Measurements from ENCODE around the gene MYH6.
"Not testable (repeated sequence)": the region's sequence is repeated elsewhere in the genome, so short reads cannot be mapped to it uniquely, and the experiment has no call there.

Gene MYH6

GRCh38 chr14:23418021-23418420, 9.9 kb upstream of the MYH6 start:
- in situ Hi-C loops (cut with HindIII; ENCODE audit: low pct_ligation_motif_present, low pct_unique_long_range_greater_than_20kb, low sequenced_read_pairs), result no loop called here

GRCh38 chr14:23417269-23417668, 9.2 kb upstream of the MYH6 start:
- in situ Hi-C loops (cut with HindIII; ENCODE audit: low pct_ligation_motif_present, low pct_unique_long_range_greater_than_20kb, low sequenced_read_pairs); DNase-seq: not testable (repeated sequence)

More at GRCh38 chr14:23418021-23418420, 9.9 kb upstream of the MYH6 start:
- no peak for DNase-seq

DNA sequence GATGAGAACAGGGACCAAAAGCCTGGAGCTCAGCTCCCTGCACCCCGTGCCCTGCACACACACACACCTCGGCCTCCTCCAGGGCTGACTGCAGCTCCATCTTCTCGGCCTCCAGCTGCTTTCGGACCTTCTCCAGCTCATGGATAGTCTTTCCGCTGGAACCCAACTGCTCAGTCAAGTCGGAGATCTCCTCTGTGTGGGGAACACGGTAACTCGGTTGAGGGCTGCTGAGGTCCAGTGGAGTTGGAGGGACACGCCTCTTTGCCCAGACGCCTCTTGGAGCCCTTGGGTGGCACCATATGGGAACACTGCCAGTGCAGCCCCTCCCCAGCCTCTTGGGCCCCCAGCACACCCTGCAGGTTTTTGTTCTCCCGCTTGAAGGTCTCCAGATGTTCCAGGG, 8.7 kb upstream of the MYH6 start:
- no peak for DNase-seq
- in situ Hi-C loops (cut with HindIII; ENCODE audit: low pct_ligation_motif_present, low pct_unique_long_range_greater_than_20kb, low sequenced_read_pairs), result no loop called here

DNA sequence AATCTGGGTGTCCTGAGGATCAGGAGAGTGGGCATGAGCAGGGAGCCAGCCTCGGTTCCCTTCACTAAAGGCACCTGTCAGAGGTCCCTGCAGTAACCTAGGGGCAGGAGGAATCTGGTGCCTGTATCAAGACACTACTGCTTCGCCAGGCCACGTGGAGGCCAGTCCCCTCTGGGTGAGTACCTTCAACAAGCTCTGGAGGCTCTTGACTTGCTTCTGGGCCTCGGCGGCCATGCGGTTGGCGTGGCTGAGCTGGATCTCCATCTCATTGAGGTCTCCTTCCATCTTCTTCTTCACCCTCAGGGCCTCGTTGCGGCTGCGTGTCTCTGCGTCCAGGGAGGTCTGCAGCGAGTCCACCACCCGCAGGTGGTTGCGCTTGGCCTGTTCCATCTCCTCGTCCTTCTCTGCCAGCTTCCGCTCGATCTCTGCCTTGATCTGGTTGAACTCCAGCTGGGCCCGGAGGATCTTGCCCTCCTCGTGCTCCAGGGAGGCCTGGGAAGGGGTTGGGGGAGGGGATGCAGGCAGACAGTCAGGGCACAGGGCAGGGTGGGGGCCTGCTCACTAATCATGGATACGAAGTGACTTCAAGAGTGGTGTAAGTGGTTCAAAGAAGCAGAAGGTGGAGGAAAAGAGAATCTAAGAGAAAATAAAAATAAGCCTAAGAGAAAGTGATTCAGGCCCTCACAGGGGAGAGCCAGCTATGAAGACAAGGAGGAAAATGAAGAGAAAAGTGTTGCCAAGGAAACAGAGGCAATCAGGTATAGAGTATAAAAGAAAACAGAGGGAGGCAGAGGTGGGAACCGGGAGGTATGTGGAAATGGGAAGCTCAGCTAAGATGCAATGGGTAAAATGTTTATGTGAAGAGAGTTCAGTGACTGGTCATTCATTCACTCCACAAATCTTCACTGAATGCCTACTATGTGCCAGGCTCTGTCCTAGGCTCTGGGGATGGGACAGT, 8.0 kb upstream of the MYH6 start:
- in situ Hi-C loops (cut with HindIII; ENCODE audit: low pct_ligation_motif_present, low pct_unique_long_range_greater_than_20kb, low sequenced_read_pairs), result no loop called here
- DNase-seq, result no peak

DNA sequence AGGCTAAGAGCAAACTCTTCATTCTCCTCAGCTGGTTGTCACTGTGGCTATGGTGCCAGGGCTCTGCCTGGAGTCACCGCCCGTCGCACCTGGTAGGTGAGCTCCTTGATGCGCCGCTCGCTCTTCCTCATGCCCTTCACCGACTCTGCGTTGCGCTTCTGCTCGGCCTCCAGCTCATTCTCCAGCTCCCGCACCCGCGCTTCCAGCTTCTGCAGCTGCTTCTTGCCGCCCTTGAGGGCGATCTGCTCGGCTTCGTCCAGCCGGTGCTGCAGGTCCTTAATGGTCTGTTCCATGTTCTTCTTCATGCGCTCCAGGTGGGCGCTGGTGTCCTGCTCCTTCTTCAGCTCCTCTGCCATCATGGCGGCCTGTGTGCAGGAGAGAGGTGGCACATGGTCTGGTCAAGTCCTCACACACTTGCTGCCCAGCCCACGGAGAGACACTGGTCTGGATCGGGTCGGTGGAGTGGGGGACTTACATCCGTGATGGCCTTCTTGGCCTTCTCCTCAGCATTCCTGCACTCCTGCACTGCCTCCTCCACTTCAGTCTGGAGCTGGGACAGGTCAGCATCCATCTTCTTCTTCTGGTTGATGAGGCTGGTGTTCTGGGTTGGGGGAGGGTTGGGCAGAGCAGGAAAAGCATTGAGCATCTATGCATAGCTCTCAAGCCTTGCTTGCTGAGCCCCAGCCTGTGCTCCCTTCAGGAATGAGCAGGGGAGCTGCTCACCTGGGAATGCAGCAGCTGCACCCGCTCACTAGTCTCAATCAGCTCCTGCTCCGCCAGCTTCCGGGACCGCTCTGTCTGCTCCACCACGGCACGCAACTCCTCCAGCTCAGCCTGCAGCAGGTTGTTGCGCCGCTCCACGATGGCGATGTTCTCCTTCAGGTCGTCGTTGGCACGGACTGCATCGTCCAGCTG, 7.1 kb upstream of the MYH6 start:
- no peak for DNase-seq
- in situ Hi-C loops (cut with HindIII; ENCODE audit: low pct_ligation_motif_present, low pct_unique_long_range_greater_than_20kb, low sequenced_read_pairs), result no loop called here

GRCh38 chr14:23414254-23414653, 6.2 kb upstream of the MYH6 start:
- in situ Hi-C loops (cut with HindIII; ENCODE audit: low pct_ligation_motif_present, low pct_unique_long_range_greater_than_20kb, low sequenced_read_pairs), result no loop called here
- no peak for DNase-seq

GRCh38 chr14:23413681-23414080, 5.6 kb upstream of the MYH6 start:
- in situ Hi-C loops (cut with HindIII; ENCODE audit: low pct_ligation_motif_present, low pct_unique_long_range_greater_than_20kb, low sequenced_read_pairs), result no loop called here
- no peak for DNase-seq

- in situ Hi-C loops (cut with HindIII; ENCODE audit: low pct_ligation_motif_present, low pct_unique_long_range_greater_than_20kb, low sequenced_read_pairs), result no loop called here
- DNase-seq, result no peak
Observed at GRCh38 chr14:23411563-23412525, 3.8 kb upstream of the MYH6 start.

GRCh38 chr14:23409966-23410635, 2.0 kb upstream of the MYH6 start:
- in situ Hi-C loops (cut with HindIII; ENCODE audit: low pct_ligation_motif_present, low pct_unique_long_range_greater_than_20kb, low sequenced_read_pairs), result no loop called here

DNA sequence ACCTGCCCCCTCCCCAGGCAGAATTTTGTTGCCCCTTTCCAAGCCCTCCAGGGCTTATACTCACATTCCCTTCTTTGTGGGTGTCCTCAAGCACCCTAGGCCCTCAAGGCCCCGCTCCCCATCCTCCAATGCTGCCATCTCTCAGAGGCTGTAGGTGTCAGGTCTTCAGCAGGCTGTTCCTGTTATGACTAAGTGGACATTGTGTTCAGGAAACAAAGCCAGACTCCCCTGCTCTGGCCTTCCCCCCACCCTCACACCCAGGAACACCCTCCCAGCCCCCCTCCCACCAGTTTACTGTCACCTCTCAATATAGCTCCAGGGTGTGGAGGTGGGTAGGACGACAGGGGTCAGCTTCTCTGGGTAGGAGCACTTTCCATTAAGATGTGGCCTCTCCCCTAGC, 1.4 kb upstream of the MYH6 start:
- in situ Hi-C loops (cut with HindIII; ENCODE audit: low pct_ligation_motif_present, low pct_unique_long_range_greater_than_20kb, low sequenced_read_pairs), result no loop called here
- DNase-seq, result no peak

More at GRCh38 chr14:23409966-23410635, 2.0 kb upstream of the MYH6 start:
- DNase-seq, result no peak

DNA sequence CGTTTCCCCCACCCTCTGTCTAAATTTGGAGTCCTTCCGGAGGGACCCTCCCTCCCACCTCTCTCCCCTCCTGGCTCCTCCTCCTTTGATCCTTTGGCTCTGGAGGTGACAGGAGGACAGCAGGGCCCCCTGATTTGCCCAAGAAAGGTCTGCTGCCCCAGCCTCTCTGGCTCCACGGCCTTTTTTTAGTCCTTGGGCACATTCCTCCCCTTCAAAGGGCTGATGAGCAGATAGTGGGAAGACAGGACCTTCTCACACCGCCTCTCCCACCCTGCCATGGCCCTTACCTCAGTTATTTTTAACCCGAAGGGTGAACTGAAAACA, 196 bp upstream of the MYH6 start:
- in situ Hi-C loops (cut with HindIII; ENCODE audit: low pct_ligation_motif_present, low pct_unique_long_range_greater_than_20kb, low sequenced_read_pairs), result no loop called here
- DNase-seq, result no peak

DNA sequence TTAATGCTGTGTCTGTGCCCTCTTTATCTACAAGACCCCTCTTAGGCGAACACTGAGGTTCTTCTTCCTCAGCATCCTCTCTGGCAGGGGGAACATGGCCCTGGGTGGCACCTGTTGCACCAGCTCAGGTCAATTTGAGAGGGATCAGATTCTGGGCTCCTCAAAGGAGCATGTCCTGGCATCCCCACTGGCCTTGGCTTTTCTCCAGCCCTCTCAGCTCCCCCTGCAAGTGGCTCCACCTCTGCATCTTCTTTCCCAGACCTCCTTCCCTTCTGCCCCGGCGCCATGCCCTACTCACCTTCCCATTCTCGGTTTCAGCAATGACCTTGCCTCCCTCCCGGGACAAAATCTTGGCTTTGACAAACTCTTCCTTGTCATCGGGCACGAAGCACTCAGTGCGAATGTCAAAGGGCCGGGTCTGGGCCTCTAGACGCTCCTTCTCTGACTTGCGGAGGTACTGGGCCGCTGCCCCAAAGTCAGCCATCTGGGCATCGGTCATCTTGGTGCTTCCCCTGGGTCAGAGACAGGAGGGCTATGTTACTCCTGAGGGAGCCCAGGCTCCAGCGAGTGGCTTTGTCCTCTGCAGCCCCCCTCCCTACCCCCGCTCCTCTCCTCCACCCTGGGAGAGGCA, 1.2 kb downstream of the MYH6 start:
- in situ Hi-C loops (cut with HindIII; ENCODE audit: low pct_ligation_motif_present, low pct_unique_long_range_greater_than_20kb, low sequenced_read_pairs), result no loop called here
- DNase-seq, result no peak

- DNase-seq, result no peak
- in situ Hi-C loops (cut with HindIII; ENCODE audit: low pct_ligation_motif_present, low pct_unique_long_range_greater_than_20kb, low sequenced_read_pairs), result no loop called here
Observed at GRCh38 chr14:23406244-23406643, 1.8 kb downstream of the MYH6 start.

DNA sequence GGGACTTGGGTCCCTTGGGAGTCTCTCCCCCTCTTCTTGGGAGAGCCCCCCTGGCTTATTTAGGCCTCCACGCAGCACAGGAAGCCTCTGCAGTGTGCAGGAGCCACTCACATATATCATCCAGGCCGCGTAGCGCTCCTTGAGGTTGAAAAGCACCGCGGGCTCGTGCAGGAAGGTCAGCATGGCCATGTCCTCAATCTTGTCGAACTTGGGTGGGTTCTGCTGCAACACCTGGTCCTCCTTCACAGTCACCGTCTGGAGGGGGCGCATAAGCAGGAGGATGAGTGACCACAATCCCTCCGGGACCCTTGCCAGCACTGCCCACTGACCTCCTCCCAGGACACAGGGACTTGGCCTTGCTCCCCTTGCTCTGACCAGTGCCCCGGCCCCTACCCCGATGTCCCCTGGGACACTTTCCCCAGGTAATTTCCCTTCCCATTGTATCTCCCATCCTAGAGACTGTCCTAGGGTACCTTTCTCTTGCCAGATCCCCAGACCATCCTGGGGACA, 2.5 kb downstream of the MYH6 start:
- DNase-seq, result no peak
- in situ Hi-C loops (cut with HindIII; ENCODE audit: low pct_ligation_motif_present, low pct_unique_long_range_greater_than_20kb, low sequenced_read_pairs), result no loop called here

DNA sequence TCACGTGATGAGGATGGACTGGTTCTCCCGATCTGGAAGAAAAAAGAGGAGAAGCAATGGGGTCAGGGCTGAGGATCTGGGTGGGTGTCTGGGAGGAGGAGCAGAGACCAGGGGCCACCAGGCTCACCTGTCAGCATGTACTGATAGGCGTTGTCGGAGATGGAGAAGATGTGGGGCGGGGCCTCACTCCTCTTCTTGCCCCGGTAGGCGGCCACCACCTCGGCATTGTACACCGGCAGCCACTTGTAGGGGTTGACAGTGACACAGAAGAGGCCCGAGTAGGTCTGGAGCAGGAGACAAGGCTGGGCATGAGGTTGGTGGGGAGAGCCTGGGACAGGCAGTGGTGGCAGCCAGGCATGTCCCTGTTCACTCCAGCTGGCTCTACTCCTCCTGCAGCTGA, 3.0 kb downstream of the MYH6 start:
- no peak for DNase-seq
- in situ Hi-C loops (cut with HindIII; ENCODE audit: low pct_ligation_motif_present, low pct_unique_long_range_greater_than_20kb, low sequenced_read_pairs), result no loop called here

DNA sequence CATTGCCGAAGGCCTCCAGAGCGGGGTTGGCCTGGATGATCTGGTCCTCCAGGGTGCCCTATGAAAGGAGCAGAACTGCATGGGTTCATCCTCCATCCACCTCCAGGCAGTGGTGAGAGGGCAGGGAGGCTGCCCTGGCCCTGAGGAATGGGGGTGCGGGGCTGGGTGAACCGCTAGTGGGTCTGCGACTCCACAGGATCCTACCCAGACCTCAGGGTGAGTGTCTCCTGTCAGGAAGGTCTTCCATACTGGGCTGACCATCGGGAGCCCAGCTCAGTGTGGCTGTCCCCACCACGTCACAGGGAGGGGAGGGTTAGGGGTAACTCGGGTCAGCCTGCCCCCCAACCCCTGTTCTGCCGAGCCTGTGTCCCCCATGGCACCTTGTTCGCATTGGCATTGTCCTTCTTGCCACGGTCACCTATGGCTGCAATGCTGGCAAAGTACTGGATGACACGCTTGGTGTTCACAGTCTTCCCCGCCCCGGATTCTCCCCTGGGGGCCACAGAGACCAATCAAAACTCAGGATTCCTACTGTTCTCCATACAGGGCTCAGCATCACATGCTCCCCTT, 3.7 kb downstream of the MYH6 start:
- in situ Hi-C loops (cut with HindIII; ENCODE audit: low pct_ligation_motif_present, low pct_unique_long_range_greater_than_20kb, low sequenced_read_pairs), result no loop called here
- DNase-seq, result no peak

DNA sequence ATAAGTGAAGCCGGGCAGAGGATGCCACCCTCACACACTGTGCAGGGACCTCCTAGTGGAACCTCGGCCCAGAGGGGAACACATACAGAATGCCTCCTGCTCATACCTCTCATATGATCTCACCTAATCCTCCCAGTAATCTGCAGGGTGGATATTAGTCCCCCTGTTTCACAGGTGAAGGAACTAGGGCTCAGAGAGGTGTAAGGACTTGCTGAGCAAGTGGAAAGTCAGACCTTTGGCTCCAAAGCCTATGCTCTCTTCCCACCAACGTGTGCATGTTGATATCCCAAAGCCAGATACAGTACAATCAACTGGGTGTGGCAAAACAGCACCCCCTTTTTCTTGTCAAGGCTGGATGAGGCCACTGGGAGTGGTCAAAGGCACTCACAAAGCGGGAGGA, 4.2 kb downstream of the MYH6 start:
- in situ Hi-C loops (cut with HindIII; ENCODE audit: low pct_ligation_motif_present, low pct_unique_long_range_greater_than_20kb, low sequenced_read_pairs), result no loop called here
- DNase-seq, result no peak

All from ACHN (cell line).